ENCODE measurements around the gene HSPB6.
"Not testable (repeated sequence)": the region's sequence is repeated elsewhere in the genome, so short reads cannot be mapped to it uniquely, and the experiment has no call there.

HSPB6 gene

GRCh38 chr19:35756377-35757230, at the start of gene HSPB6:
HSPB6 (minus strand) TSS chr19:35757029; CDS start chr19:35757008, 21 bp downstream.
- no peak for DNase-seq (ENCODE audit: low spot score)

GRCh38 chr19:35806597-35806996, 49.8 kb upstream of the HSPB6 start:
- DNase-seq (ENCODE audit: low spot score): no peak

- no peak for DNase-seq (ENCODE audit: low spot score)
Observed at GRCh38 chr19:35805526-35806102, 48.8 kb upstream of the HSPB6 start.

GRCh38 chr19:35801828-35802227, 45.0 kb upstream of the HSPB6 start:
- no peak for DNase-seq (ENCODE audit: low spot score)

GRCh38 chr19:35797663-35798062, 40.8 kb upstream of the HSPB6 start:
- peak; percentile 75 for DNase-seq (ENCODE audit: low spot score)

GRCh38 chr19:35796645-35797542, 40.1 kb upstream of the HSPB6 start:
- DNase-seq (ENCODE audit: low spot score): no peak

GRCh38 chr19:35795564-35795963, 38.7 kb upstream of the HSPB6 start:
- DNase-seq (ENCODE audit: low spot score): not testable (repeated sequence)

- no peak for DNase-seq (ENCODE audit: low spot score)
Observed at GRCh38 chr19:35793381-35794165, 36.7 kb upstream of the HSPB6 start.

GRCh38 chr19:35792888-35793287, 36.1 kb upstream of the HSPB6 start:
- DNase-seq (ENCODE audit: low spot score): no peak

- no peak for DNase-seq (ENCODE audit: low spot score)
Observed at GRCh38 chr19:35792312-35792711, 35.5 kb upstream of the HSPB6 start.

- DNase-seq (ENCODE audit: low spot score): no peak
Observed at GRCh38 chr19:35791814-35792279, 35.0 kb upstream of the HSPB6 start.

- no peak for DNase-seq (ENCODE audit: low spot score)
Observed at GRCh38 chr19:35790981-35791813, 34.4 kb upstream of the HSPB6 start.

GRCh38 chr19:35789978-35790944, 33.4 kb upstream of the HSPB6 start:
- no peak for DNase-seq (ENCODE audit: low spot score)

- no peak for DNase-seq (ENCODE audit: low spot score)
Observed at GRCh38 chr19:35789195-35789977, 32.6 kb upstream of the HSPB6 start.

- DNase-seq (ENCODE audit: low spot score): no peak
Observed at GRCh38 chr19:35788205-35788960, 31.6 kb upstream of the HSPB6 start.

GRCh38 chr19:35787227-35787799, 30.5 kb upstream of the HSPB6 start:
- DNase-seq (ENCODE audit: low spot score): no peak
